Tibial nerve (tissue), 4 donors: ENCODE data around the gene MYO3B. TPM values are rescaled to one million over a fixed set of nuclear protein-coding genes. Genes with fewer than 3 reads are reported as not detected.
A peak's percentile ranks its signal among the peaks of the same experiment; 100 is the strongest.

Experiments used
- DNase-seq, 2 donors: peaks; one replicate each; pipeline ENCODE4 v3.0.0-alpha.2; 2019; ENCODE audit warnings: low spot score in 2 of 2
- H3K27ac ChIP-seq, 4 donors: fragments of 200-600 bp; sonication (generic) in 3 of 4; one replicate each; pipeline ENCODE4 v1.5.1; 2017 to 2019; ENCODE audit warnings: mild to moderate bottlenecking in 1 of 4
- H3K27me3 ChIP-seq, 2 donors: fragments of 200-600 bp; sonication (generic) in 1 of 2; one replicate each; pipeline versions ENCODE4 v1.5.1 to v1.6.0; 2017 to 2019
- H3K36me3 ChIP-seq, 3 donors: fragments of 200-600 bp; sonication (generic); one replicate each; pipeline ENCODE4 v1.5.1; 2018 to 2019
- H3K4me1 ChIP-seq, 4 donors: fragments of 200-600 bp; sonication (generic) in 3 of 4; one replicate each; pipeline ENCODE4 v1.5.1; 2017 to 2019
- H3K4me3 ChIP-seq, 4 donors: fragments of 200-600 bp; sonication (generic) in 3 of 4; one replicate each; pipeline ENCODE4 v1.5.1; 2017 to 2019; ENCODE audit warnings: mild to moderate bottlenecking in 1 of 4, moderate library complexity in 1 of 4
- H3K9me3 ChIP-seq, 4 donors: fragments of 200-600 bp; sonication (generic) in 3 of 4; one replicate each; pipeline ENCODE4 v1.5.1; 2017 to 2019
- CTCF ChIP-seq, 5 experiments: fragments of 200-600 bp in 3 of 5; fragments of 450-650 bp in 2 of 5; sonication (generic) in 3 of 5; IDR thresholded peaks; one replicate each; pipeline ENCODE4 v1.5.1; 2016 to 2019; ENCODE audit warnings: antibody characterized with exemption in 5 of 5, mild to moderate bottlenecking in 3 of 5, moderate library complexity in 2 of 5
- EP300 ChIP-seq, 2 donors: sonication (generic); formaldehyde crosslinking; IDR thresholded peaks; one replicate each; pipeline ENCODE4 v1.6.1; 2017; ENCODE audit warnings: antibody characterized with exemption in 2 of 2, mild to moderate bottlenecking in 1 of 2
- POLR2A ChIP-seq, 2 donors: fragments of 450-650 bp; IDR thresholded peaks; one replicate each; pipeline ENCODE4 v1.6.1; 2017; ENCODE audit warnings: antibody characterized with exemption in 2 of 2, mild to moderate bottlenecking in 2 of 2, moderate library complexity in 2 of 2
- WGBS, 2 donors: methylation state at CpG; one replicate each; pipeline ENCODE4 v1.1.5; 2018; 5-methylcytosine and 5-hydroxymethylcytosine counted together
- total RNA-seq, 4 donors: library from RNA; depleted of rRNA; stranded (reverse); fragments of >200 nt; gene quantifications; one replicate each; pipeline ENCODE4 v1.1.0, GENCODE V29; 2016

The MYO3B gene
- total RNA-seq, 4 donors from 2014 or later = 0.22 to 0.63 (median 0.39) TPM; not detected in 1

GRCh38 chr2:170652637-170653417 lies 474.9 kb downstream of the MYO3B start:
- Histone ChIP-seq H3K27ac (no peak overlapping the region), H3K27me3 (no peaks in the 10 kb centered on the region), H3K4me1 (no peaks in the 10 kb centered on the region), H3K36me3 (no peaks in the 10 kb centered on the region), H3K4me3 (no peak overlapping the region), H3K9me3 (no peaks in the 10 kb centered on the region)
- TF ChIP-seq EP300 (IDR thresholded peaks at IDR 0.05) (no peak), CTCF (IDR thresholded peaks at IDR 0.05) (no peak), POLR2A (IDR thresholded peaks at IDR 0.05) (no peak)
- DNase-seq = no peak
- WGBS, 2 donors = 80 to 82% methylated on average over 5 of the region's 5 CpGs

- 88 to 89% methylated on average over 3 of the region's 3 CpGs for WGBS, 2 donors
- TF ChIP-seq POLR2A (IDR thresholded peaks at IDR 0.05) = no peak
- TF ChIP-seq EP300 (IDR thresholded peaks at IDR 0.05) = no peak
- no peak for TF ChIP-seq CTCF (IDR thresholded peaks at IDR 0.05)
- Histone ChIP-seq H3K36me3 (no peaks in the 10 kb centered on the region), H3K4me1 (no peaks in the 10 kb centered on the region), H3K4me3 (no peak overlapping the region), H3K9me3 (no peaks in the 10 kb centered on the region), H3K27ac (no peak overlapping the region), H3K27me3 (no peaks in the 10 kb centered on the region)
- DNase-seq = no peak
These were observed 478.7 kb downstream of the MYO3B start for GRCh38 chr2:170656669-170657068.

GRCh38 chr2:170660409-170660808 lies 482.5 kb downstream of the MYO3B start:
- H3K4me1 ChIP-seq = no peaks in the 10 kb centered on the region
- H3K36me3 ChIP-seq = no peaks in the 10 kb centered on the region
- TF ChIP-seq CTCF (IDR thresholded peaks at IDR 0.05) = no peak
- TF ChIP-seq EP300 (IDR thresholded peaks at IDR 0.05) = no peak
- no peak for TF ChIP-seq POLR2A (IDR thresholded peaks at IDR 0.05)
- H3K4me3 ChIP-seq = no peak overlapping the region
- H3K9me3 ChIP-seq = no peaks in the 10 kb centered on the region
- H3K27me3 ChIP-seq = no peaks in the 10 kb centered on the region
- 16 to 23% methylated on average over 1 of the region's 1 CpG for WGBS, 2 donors
- no peak overlapping the region for H3K27ac ChIP-seq
- peak in 1 of 2 donors; percentile 9 for DNase-seq

GRCh38 chr2:170665743-170666142 lies 487.8 kb downstream of the MYO3B start:
- WGBS, 2 donors = 76 to 88% methylated on average over 5 of the region's 5 CpGs

More at GRCh38 chr2:170665743-170666142, 487.8 kb downstream of the MYO3B start:
- no peaks in the 10 kb centered on the region for H3K36me3 ChIP-seq
- H3K9me3 ChIP-seq = no peaks in the 10 kb centered on the region
- no peaks in the 10 kb centered on the region for H3K27me3 ChIP-seq
- DNase-seq = no peak
- no peak overlapping the region for H3K4me3 ChIP-seq
- no peak overlapping the region for H3K27ac ChIP-seq
- TF ChIP-seq EP300 (IDR thresholded peaks at IDR 0.05) (no peak), POLR2A (IDR thresholded peaks at IDR 0.05) (no peak), CTCF (IDR thresholded peaks at IDR 0.05) (no peak)
- H3K4me1 ChIP-seq = no peaks in the 10 kb centered on the region
